GM21723 (cell line): ENCODE data around the gene NDUFB10.
"Not testable (repeated sequence)": the region's sequence is repeated elsewhere in the genome, so short reads cannot be mapped to it uniquely, and the experiment has no call there.

ENCODE experiments used
- ATAC-seq: cut with Tn5 transposase; IDR thresholded peaks from one replicate; pipeline ENCODE4 v1.9.1; 2021; ENCODE audit warnings: mild to moderate bottlenecking, moderate library complexity; ENCODE audit not compliant: unreplicated experiment

NDUFB10 gene

DNA sequence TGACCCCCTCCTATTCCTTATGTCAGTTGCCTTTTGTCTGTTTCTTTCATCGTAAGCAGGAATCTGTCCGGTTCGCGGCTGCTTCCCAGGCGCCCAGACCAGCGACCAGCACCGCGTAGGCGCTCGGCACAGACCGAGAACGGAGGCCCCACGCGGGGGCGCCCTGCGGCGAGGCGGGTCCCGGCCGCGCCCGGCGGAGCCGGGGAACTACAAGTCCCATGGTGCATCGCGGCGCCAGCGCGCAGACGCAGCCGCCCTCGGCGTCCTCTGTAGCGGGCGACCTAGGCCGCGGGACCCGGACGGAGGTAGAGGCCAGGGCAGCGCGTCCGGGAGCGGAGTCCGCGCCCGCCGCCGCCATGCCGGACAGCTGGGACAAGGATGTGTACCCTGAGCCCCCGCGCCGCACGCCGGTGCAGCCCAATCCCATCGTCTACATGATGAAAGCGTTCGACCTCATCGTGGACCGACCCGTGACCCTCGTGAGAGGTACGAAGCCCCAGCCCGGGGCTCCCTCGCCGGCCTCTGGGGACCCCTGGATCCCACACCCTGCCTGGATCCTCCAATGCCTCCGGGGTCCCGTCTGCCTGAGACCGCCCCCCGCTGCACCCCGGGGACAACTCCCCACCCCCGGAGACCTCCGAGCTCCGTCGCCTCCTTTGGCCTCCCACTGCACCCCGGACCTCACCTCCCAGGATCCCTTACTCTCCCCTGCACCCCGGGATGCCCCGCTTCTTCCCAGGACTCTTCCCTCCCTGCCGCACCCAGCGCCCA lies at the start of gene NDUFB10:
Gene NDUFB10 (plus strand): TSS at position 270 of the 771 bp plus-strand sequence. CDS start 87 bp downstream, at position 357.
- ATAC-seq = peak; percentile 64

DNA sequence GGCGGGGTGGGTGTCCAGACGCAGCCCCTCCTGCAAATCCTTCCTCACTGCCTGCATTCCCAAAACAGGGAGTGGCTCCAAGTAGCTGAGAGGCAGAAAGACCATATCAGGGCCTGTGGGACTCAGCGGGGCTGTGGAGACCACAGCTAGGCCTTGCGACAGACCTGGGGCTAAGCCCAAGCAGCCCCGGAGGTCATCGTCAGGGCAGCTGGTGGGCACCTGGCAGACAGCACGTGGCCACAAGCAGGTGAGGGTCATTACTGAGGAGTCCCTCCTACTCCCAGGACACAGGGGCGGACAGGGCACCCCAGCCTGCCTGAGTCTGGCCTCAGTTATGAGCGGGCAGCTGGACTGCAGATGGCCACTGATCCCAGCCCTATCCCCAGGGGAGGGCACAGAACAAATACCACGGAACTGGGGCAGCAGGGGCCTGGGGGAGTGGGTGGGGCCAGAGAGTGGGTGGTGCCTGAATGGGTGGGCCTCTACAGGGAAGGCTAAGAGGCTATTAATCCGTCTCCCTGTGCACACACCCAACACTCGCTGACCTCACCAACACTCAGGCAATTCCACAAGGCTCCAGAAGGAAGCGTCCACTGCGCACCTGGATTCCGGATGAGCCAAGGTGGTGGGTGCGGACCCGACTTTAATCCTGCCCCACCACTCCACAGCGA lies 49.6 kb upstream of the NDUFB10 start:
- ATAC-seq = no peak

- ATAC-seq = no peak
These were observed 47.7 kb upstream of the NDUFB10 start for GRCh38 chr16:1911467-1912214.

- ATAC-seq = no peak
These were observed 47.2 kb upstream of the NDUFB10 start for GRCh38 chr16:1912215-1912543.

GRCh38 chr16:1913327-1914083 lies 45.8 kb upstream of the NDUFB10 start:
- no peak for ATAC-seq

DNA sequence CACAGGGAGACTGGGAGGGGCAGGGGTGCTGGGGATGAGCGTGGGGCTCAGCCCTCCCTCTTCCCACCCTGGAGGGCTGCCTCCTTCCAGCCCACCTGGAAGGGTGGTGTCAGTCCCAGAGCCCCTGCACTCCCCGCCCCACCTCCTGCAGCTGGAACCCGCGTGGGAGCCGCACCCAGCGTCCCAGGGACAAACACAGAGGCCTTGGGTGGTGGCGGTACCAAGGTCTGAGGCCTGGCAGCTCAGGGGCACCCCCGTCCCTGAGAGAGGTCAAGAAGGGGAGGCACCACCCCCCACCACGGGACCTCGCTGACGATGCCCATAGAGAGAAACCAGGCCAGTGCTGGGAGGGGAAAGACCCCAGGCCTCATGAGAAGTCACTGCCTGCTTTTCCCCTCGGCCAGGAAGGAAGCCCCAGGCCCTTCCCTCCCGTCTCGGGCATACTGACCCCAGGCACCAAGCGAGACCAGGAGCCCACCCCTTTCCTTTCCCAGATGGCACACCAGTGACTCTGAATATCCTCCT lies 45.2 kb upstream of the NDUFB10 start:
- ATAC-seq = no peak

DNA sequence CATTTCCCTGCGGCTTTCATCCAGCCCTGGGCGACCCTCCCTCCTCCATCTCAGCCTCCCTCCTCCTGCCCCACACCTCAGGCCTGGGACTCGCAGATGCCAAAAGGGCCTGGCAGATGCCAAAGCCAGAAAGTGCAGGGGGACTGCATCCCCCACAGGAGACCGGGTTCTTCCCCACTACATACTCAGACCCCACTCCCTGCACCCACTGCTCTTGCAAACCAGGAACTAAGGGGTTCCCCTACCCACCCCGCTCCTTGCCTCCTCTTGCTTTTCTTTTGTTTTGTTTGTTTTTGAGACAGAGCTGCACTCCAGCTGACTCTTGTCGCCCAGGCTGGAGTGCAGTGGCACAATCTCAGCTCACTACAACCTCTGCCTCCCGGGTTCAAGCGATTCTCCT lies 44.4 kb upstream of the NDUFB10 start:
- ATAC-seq = no peak

GRCh38 chr16:1915732-1916639 lies 43.4 kb upstream of the NDUFB10 start:
- no peak for ATAC-seq

DNA sequence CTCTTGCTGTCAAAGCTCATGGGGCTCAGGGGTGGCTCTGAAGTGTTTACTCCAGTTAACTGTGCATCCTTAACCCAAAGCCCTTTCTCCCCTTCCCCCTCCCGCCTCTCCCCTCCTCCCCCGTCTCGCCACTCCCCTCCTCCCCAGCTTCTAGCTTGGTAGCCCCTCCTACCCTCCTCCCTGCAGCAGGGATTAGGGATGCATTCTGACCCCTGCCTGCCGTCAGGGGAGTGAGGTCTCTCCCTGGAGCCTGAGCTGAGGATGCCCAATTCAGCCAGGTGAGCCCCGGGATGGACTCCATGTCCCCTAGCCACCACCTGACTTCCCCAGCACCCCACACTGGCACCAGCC lies 42.7 kb upstream of the NDUFB10 start:
- ATAC-seq = no peak

GRCh38 chr16:1917056-1917664 lies 42.2 kb upstream of the NDUFB10 start:
- ATAC-seq = no peak

DNA sequence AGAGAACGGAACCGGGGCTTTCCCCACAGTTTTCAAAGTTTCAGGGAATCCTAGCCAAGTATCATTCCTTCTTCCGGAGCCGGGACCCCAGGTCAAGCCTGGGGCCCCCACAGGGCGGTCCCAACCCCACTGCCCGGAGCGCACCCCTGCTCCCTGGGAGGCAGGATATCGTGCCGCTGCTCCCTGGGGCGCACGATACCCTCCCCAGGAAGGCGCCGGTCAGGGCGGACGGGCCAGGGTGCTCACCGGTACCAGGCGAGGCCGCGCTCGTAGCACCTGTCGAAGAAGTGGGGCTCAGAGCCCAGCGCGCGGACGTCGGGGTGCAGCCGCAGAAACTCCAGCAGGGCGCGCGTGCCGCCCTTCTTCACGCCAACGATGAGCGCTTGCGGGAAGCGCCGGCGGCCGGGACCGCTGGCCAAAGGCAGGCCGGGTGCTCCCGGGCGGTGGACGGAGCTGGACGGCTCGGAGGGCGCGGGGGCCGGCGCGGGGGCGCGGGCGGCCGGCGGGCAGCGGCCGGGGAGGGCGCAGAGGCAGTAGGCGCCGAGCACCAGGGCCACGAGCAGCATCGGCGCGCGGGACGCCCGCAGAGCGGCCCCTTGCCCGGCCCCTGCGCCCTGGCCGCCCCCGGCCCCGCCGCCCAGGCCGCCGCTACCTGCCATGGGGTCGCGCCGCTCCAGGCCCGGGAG lies 41.5 kb upstream of the NDUFB10 start:
- ATAC-seq = no peak

DNA sequence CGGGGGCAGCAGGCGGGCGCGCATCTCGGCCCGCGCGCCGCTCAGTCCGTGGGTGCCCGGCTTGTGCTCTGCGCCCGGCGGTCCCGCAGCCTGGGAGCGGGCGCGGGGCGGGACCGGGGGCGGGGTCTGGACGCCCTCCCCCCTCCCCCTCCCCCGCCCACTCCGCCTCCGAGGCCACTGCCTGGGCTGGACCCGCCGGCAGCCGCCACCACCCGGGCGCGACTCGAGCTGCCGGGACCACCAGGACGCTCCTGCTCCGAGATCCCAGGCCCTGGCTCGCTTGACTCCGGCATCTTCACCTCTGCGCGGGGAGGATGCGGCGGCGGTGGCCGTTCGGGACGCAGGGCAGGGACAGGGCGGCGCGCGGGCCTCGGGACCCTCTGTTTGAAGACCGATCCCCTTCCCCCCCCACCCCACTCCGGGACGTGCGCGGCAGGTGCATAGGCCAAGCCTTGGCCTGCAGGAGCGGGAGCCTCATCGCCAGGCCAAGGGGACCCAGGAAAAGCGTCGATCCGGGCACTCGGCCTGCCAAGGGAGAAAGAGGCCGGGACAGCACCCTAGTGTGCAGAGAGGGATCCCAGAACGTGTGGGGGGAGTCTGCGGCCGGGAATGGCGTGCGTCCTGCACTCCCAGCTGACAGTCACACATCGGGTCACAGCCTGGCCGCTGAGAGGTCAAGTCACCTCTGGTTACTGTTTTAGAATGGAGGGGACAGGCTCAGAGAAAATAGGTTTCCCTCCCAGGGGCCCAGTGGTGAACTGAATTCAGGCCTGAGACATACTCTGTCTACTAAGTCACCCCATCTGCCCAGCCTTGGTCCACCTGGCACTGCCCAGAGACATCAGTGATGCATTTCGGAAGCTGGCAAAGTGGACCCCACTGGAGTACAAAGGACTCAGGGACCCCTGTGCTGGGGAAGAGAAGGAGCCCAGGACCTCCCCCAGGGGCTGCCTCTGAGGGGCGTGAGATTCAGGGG lies 40.7 kb upstream of the NDUFB10 start, which contains the start of gene HS3ST6:
Gene HS3ST6 (minus strand): TSS at position 65 of the 976 bp plus-strand sequence. CDS start 92 bp downstream, outside the sequence.
- no peak for ATAC-seq

DNA sequence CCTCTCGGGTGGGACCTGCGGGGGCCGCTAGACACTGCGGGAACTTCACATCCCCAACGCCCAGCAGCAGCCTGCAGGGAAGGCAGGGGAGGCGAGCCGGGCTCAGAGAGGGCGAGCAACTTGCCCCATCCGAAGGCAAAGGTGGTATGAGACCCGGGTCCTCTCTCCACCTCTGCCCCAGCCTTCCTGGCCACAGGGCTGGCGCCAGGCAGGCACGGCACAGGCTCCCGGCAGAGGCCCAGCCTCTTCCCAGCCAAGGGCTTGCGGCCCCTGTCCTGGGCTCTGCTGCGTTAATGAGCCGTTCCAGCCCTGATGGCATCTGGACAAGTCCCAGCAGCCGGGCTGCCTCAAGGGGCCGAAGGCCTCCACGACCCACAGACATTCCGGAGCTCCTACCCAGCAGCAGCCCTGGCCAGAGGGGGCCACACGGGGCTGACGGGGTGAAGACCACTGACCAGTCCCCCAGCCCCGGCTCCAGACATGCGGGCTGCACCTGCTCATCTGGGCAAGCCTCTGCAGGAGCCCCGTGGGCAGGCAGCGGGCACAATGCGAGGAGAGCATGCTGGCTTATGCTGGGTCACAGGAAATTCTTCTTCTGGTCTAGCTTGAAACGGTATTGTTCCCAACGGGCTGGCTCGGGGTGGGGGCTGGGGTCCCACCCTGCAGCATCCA lies 39.9 kb upstream of the NDUFB10 start:
- ATAC-seq = no peak

GRCh38 chr16:1920122-1920521 lies 39.2 kb upstream of the NDUFB10 start:
- not testable (repeated sequence) for ATAC-seq

DNA sequence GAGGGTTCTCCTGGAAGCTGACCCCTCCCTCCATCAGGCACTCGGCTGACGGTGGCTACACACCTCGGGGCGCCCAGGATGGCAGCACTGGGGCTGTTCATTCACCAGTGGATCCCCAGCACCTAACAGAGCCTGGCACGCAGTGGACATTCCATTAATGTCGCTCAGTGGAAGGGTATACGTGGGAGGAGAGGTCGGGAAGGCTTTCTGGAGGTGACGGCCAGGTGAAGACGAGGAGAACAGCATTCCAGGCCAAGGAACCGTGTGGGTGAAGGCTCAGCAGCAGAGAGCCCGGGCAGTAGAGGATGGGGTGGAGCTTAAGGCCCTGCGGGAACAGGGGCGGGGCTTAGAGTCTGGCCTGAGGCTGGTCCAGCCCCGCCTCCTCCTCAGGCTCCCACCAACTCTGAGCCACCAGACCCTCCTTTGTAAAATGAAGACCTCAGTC lies 38.6 kb upstream of the NDUFB10 start:
- no peak for ATAC-seq

GRCh38 chr16:1922357-1922756 lies 37.0 kb upstream of the NDUFB10 start:
- ATAC-seq = no peak
